RCC 7860 (cell line): ENCODE measurements around the gene FRMPD3.

Experiments used
- DNase-seq: peaks from one replicate; pipeline ENCODE4 v3.0.0-alpha.2; 2015; ENCODE audit warnings: low spot score
- FAIRE-seq: peaks from 2 replicates; lab custom pipeline; 2012; peaks lifted over from hg19 to GRCh38; lab: Jason Lieb, UNC

Gene FRMPD3

GRCh38 chrX:107477406-107477805, 28.0 kb downstream of the FRMPD3 start:
- DNase-seq (no peak), FAIRE-seq (no peak)

- DNase-seq (peak; percentile 3), FAIRE-seq (no peak)
These were observed 30.8 kb downstream of the FRMPD3 start for GRCh38 chrX:107480272-107480671.

- FAIRE-seq (no peak), DNase-seq (no peak)
These were observed 32.6 kb downstream of the FRMPD3 start for GRCh38 chrX:107482046-107482445.

- DNase-seq (no peak), FAIRE-seq (no peak)
These were observed 34.7 kb downstream of the FRMPD3 start for GRCh38 chrX:107484002-107484726.

GRCh38 chrX:107485013-107485412, 35.6 kb downstream of the FRMPD3 start:
- FAIRE-seq: no peak

GRCh38 chrX:107493141-107493540, 43.7 kb downstream of the FRMPD3 start:
- FAIRE-seq (no peak), DNase-seq (no peak)

More at GRCh38 chrX:107485013-107485412, 35.6 kb downstream of the FRMPD3 start:
- DNase-seq: no peak

- DNase-seq (no peak), FAIRE-seq (no peak)
These were observed 47.3 kb downstream of the FRMPD3 start for GRCh38 chrX:107496786-107497185.
